ENCODE measurements around the gene HOXC13. TPM values are rescaled to one million over a fixed set of nuclear protein-coding genes. Genes with fewer than 3 reads are reported as not detected.

Gene HOXC13
- total RNA-seq, 1 donor from 2014 or later = not detected

- no peak for TF ChIP-seq CTCF (IDR thresholded peaks at IDR 0.05)
Observed at GRCh38 chr12:53983950-53984572, 45.4 kb downstream of the HOXC13 start.

GRCh38 chr12:53984901-53985691, 46.5 kb downstream of the HOXC13 start, which contains the start of gene HOXC10:
Gene HOXC10 (plus strand): TSS chr12:53985146. CDS start chr12:53985260, 114 bp downstream.
- Mint-ChIP-seq H3K27me3 (ENCODE audit: low read depth) (peaks cover 91% of the 10 kb centered on the region), H3K36me3 (ENCODE audit: low read depth) (peaks cover 2% of the 10 kb centered on the region), H3K4me1 (ENCODE audit: low read depth) (no peaks in the 10 kb centered on the region), H3K9me3 (ENCODE audit: low read depth) (no peaks in the 10 kb centered on the region), H3K27ac (ENCODE audit: unreplicated experiment) (no peak within 1 kb of the TSS), H3K4me3 (ENCODE audit: unreplicated experiment) (no peak within 1 kb of the TSS)
- no peak for DNase-seq (ENCODE audit: low spot score)
- peak; percentile 65 for TF ChIP-seq CTCF (IDR thresholded peaks at IDR 0.05)

More at GRCh38 chr12:53983950-53984572, 45.4 kb downstream of the HOXC13 start:
- Mint-ChIP-seq H3K4me3 (ENCODE audit: unreplicated experiment) (no peak overlapping the region), H3K9me3 (ENCODE audit: low read depth) (no peaks in the 10 kb centered on the region), H3K27me3 (ENCODE audit: low read depth) (peaks cover 91% of the 10 kb centered on the region), H3K4me1 (ENCODE audit: low read depth) (no peaks in the 10 kb centered on the region), H3K36me3 (ENCODE audit: low read depth) (peaks cover 3% of the 10 kb centered on the region), H3K27ac (ENCODE audit: unreplicated experiment) (no peak overlapping the region)
- no peak for DNase-seq (ENCODE audit: low spot score)

- no peak for DNase-seq (ENCODE audit: low spot score)
- Mint-ChIP-seq H3K9me3 (ENCODE audit: low read depth) (no peaks in the 10 kb centered on the region), H3K27ac (ENCODE audit: unreplicated experiment) (no peak overlapping the region), H3K4me1 (ENCODE audit: low read depth) (no peaks in the 10 kb centered on the region), H3K27me3 (ENCODE audit: low read depth) (peaks cover 91% of the 10 kb centered on the region), H3K36me3 (ENCODE audit: low read depth) (peaks cover 2% of the 10 kb centered on the region), H3K4me3 (ENCODE audit: unreplicated experiment) (no peak overlapping the region)
- TF ChIP-seq CTCF (IDR thresholded peaks at IDR 0.05) = no peak
Observed at GRCh38 chr12:53985692-53985993, 47.0 kb downstream of the HOXC13 start.

DNA sequence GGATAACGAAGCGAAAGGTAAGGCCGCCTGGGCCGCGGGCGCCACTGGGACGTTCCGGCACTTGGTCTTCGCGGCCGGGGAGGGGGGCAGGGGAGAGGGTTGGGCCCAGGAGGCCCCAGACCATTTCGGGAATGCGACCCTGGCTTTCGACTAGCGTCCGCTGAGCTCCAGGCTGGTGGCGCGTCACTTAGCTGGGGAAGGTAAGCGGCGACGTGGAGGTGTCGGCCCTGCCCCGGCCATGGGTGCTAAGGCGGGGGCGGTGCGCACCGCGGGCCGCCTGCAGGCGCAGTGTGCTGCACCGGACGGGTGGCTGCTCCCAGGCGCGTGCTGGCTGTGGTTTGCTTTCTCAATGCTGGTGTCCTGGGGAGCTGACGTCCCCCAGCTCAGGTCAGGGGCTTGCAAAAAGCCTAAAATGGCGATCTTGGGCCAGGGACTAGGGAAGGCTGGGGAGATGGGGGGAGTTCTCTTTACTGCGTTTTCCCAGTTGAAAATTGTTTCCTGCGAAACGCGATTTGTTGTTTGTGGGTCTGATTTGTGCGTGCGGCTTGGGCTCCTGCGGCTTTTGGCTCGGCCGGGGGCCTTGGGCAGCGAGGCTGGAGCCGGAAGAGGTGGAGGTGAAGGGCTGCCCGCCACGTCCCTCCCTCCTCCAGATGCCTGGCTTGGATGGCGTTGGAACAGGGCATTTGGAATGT, 47.5 kb downstream of the HOXC13 start:
- DNase-seq (ENCODE audit: low spot score) = no peak
- Mint-ChIP-seq H3K4me3 (ENCODE audit: unreplicated experiment) (no peak overlapping the region), H3K9me3 (ENCODE audit: low read depth) (no peaks in the 10 kb centered on the region), H3K27ac (ENCODE audit: unreplicated experiment) (no peak overlapping the region), H3K27me3 (ENCODE audit: low read depth) (peaks cover 91% of the 10 kb centered on the region), H3K36me3 (ENCODE audit: low read depth) (peaks cover 2% of the 10 kb centered on the region), H3K4me1 (ENCODE audit: low read depth) (no peaks in the 10 kb centered on the region)
- no peak for TF ChIP-seq CTCF (IDR thresholded peaks at IDR 0.05)

All from chondrocyte (in vitro differentiated cells).